Measurements from ENCODE around the gene FKBP2.

- TF ChIP-seq ZNF274 (IDR thresholded peaks at IDR 0.05; ENCODE audit: low read depth, low read length) = no peak
- no peak for TF ChIP-seq YY1 (IDR thresholded peaks at IDR 0.05; ENCODE audit: insufficient read depth, insufficient read length)
Observed at GRCh38 chr11:64216879-64217278, 24.0 kb upstream of the FKBP2 start.
